Panc1 (cell line): ENCODE measurements around the gene MYL2. TPM values are rescaled to one million over a fixed set of nuclear protein-coding genes. Genes with fewer than 3 reads are reported as not detected.

Source experiments
- ATAC-seq: fragments of 200-7000 bp; cut with Tn5 transposase; 2 replicates; pipeline ENCODE4 v1.9.1; 2020; ENCODE audit warnings: mild to moderate bottlenecking, moderate library complexity
- BruUV-seq: library from RNA; stranded (reverse); fragments of 400-500 nt; replicated peaks from 2 replicates; lab custom pipeline; 2021; lab: Mats Ljungman, UMichigan
- CTCF ChIA-PET: fragments of 300-600 bp; sonication (Branson Sonifier 250); formaldehyde crosslinking; loops from one replicate; lab custom pipeline; 2022; ENCODE audit warnings: antibody characterized with exemption; lab: Charles Lee
- POLR2A ChIA-PET: fragments of 300-600 bp; sonication (Branson Sonifier 250); formaldehyde crosslinking; loops from one replicate; lab custom pipeline; 2022; ENCODE audit warnings: antibody characterized with exemption; lab: Charles Lee
- DNase-seq: peaks from one replicate; pipeline ENCODE4 v3.0.0-alpha.2; 2010; ENCODE audit warnings: low read depth, low spot score
- H3K27ac ChIP-seq: 2 replicates; pipeline ENCODE4 v1.5.1; 2011; ENCODE audit warnings: mild to moderate bottlenecking, low read length, inconsistent platforms
- H3K27me3 ChIP-seq: fragments of 200-500 bp; sonication (Bioruptor generic); 2 replicates; pipeline ENCODE4 v1.6.0; 2014; ENCODE audit warnings: low read length, inconsistent platforms; ENCODE audit not compliant: control insufficient read depth, insufficient read depth
- H3K36me3 ChIP-seq: fragments of 200-500 bp; sonication (Bioruptor generic); 2 replicates; pipeline ENCODE4 v1.5.1; 2014; ENCODE audit warnings: inconsistent platforms, mild to moderate bottlenecking, low read length, moderate library complexity; ENCODE audit not compliant: control insufficient read depth, insufficient read depth
- H3K4me1 ChIP-seq: 2 replicates; pipeline ENCODE4 v1.5.1; 2011; ENCODE audit warnings: inconsistent platforms, mild to moderate bottlenecking, low read length, moderate library complexity; ENCODE audit not compliant: control insufficient read depth, insufficient read depth
- H3K4me3 ChIP-seq, 2 experiments: 2 replicates each; pipeline ENCODE4 v1.5.1; 2011 to 2012; ENCODE audit warnings: low read depth in 2 of 2, low read length in 2 of 2, mild to moderate bottlenecking in 2 of 2, inconsistent platforms in 1 of 2, moderate library complexity in 1 of 2
- H3K9me3 ChIP-seq: fragments of 200-500 bp; sonication (Bioruptor generic); 2 replicates; pipeline ENCODE4 v1.5.1; 2014; ENCODE audit warnings: low read depth, mild to moderate bottlenecking, inconsistent platforms, low read length, moderate library complexity; ENCODE audit not compliant: control insufficient read depth, insufficient read depth
- CTCF ChIP-seq: fragments of 450-650 bp; IDR thresholded peaks from 2 replicates; pipeline ENCODE4 v1.5.1; 2017; ENCODE audit warnings: mild to moderate bottlenecking
- POLR2AphosphoS5 ChIP-seq: IDR thresholded peaks from 2 replicates; pipeline ENCODE4 v1.6.1; 2012; ENCODE audit warnings: mild to moderate bottlenecking, low read depth, low read length, moderate library complexity
- REST ChIP-seq, 2 experiments: IDR thresholded peaks; 2 replicates each; pipeline ENCODE4 v1.6.1; 2011 to 2012; ENCODE audit warnings: low read depth in 2 of 2, control low read depth in 1 of 2, low read length in 1 of 2, mild to moderate bottlenecking in 1 of 2, moderate library complexity in 1 of 2; ENCODE audit not compliant: insufficient read depth in 1 of 2
- SIN3A ChIP-seq: IDR thresholded peaks from 2 replicates; pipeline ENCODE4 v1.6.1; 2012; ENCODE audit warnings: low read depth, mild to moderate bottlenecking, low read length, moderate library complexity, borderline replicate concordance; ENCODE audit not compliant: insufficient read depth
- TCF7L2 ChIP-seq: IDR thresholded peaks from 2 replicates; pipeline ENCODE4 v1.6.1; 2011; ENCODE audit warnings: mild to moderate bottlenecking, low read depth, low read length, inconsistent platforms
- in situ Hi-C: cut with HindIII; loops from 2 replicates; pipeline ENCODE4 v1.10.0; 2016; ENCODE audit warnings: low sequenced_read_pairs, low pct_unique_long_range_greater_than_20kb
- intact Hi-C: fragments of 100-400 bp; cut with micrococcal nuclease; formaldehyde crosslinking; loops from one replicate; pipeline ENCODE4 v1.10.0; 2022; ENCODE audit not compliant: unreplicated experiment
- total RNA-seq: library from RNA; stranded (reverse); gene quantifications from one replicate; pipeline ENCODE4 v1.2.1, GENCODE V29; 2021; ENCODE audit not compliant: unreplicated experiment

MYL2 gene
- total RNA-seq, 1 experiment from 2014 or later, result not detected

GRCh38 chr12:110923692-110924334, 3.4 kb upstream of the MYL2 start:
- ATAC-seq (no peak), DNase-seq (no peak)
- TF ChIP-seq POLR2AphosphoS5, result no peak
- Histone ChIP-seq H3K4me3 (no peak overlapping the region), H3K9me3 (no peaks in the 10 kb centered on the region), H3K27me3 (no peaks in the 10 kb centered on the region), H3K4me1 (no peaks in the 10 kb centered on the region), H3K27ac (no peak overlapping the region), H3K36me3 (no peaks in the 10 kb centered on the region)
- no TSS peak for BruUV-seq
- in situ Hi-C loops (no loop called here), intact Hi-C loops (no loop called here)
- ChIA-PET POLR2A (interaction anchor here (0.7 kb wide), 1 partner anchor 481 kb away, joined by 3 read pairs; no protein-coding TSS in a partner anchor), CTCF (no interaction called here)

GRCh38 chr12:110923192-110923591, 2.8 kb upstream of the MYL2 start:
- no TSS peak for BruUV-seq
- ChIA-PET POLR2A (no interaction called here), CTCF (no interaction called here)
- in situ Hi-C loops, result no loop called here
- ATAC-seq (no peak), DNase-seq (no peak)
- H3K4me3 ChIP-seq, result no peak overlapping the region
- no peaks in the 10 kb centered on the region for H3K27me3 ChIP-seq
- TF ChIP-seq TCF7L2 (no peak), POLR2AphosphoS5 (no peak), SIN3A (no peak), CTCF (no peak), REST (IDR thresholded peaks at IDR 0.05; ENCODE audit: insufficient read depth in 1 of 2, low read depth in 2 of 2, low read length in 1 of 2) (no peak)
- no peaks in the 10 kb centered on the region for H3K9me3 ChIP-seq
- intact Hi-C loops, result no loop called here
- no peak overlapping the region for H3K27ac ChIP-seq
- H3K36me3 ChIP-seq, result no peaks in the 10 kb centered on the region
- H3K4me1 ChIP-seq, result no peaks in the 10 kb centered on the region

- no peak for TF ChIP-seq CTCF
- Histone ChIP-seq H3K36me3 (no peaks in the 10 kb centered on the region), H3K27me3 (no peaks in the 10 kb centered on the region), H3K4me3 (no peak overlapping the region), H3K27ac (no peak overlapping the region), H3K4me1 (peaks cover 1% of the 10 kb centered on the region; the same call in 1 of the 2 replicates), H3K9me3 (no peaks in the 10 kb centered on the region)
- ChIA-PET CTCF (interaction anchor here (1.1 kb wide), 1 partner anchor 381 kb away, joined by 11 read pairs; no protein-coding TSS in a partner anchor), POLR2A (no interaction called here)
- DNase-seq, result no peak
- intact Hi-C loops (no loop called here), in situ Hi-C loops (no loop called here)
- BruUV-seq, result no TSS peak
- ATAC-seq, result no peak
Observed at GRCh38 chr12:110922652-110923051, 2.3 kb upstream of the MYL2 start.
